HG03342 (cell line): Measurements from ENCODE around the gene SLC7A7.
"Not testable (repeated sequence)": the region's sequence is repeated elsewhere in the genome, so short reads cannot be mapped to it uniquely, and the experiment has no call there.

Experiments
- ATAC-seq: cut with Tn5 transposase; IDR thresholded peaks from one replicate; pipeline ENCODE4 v1.9.1; 2021; ENCODE audit warnings: mild to moderate bottlenecking, moderate library complexity; ENCODE audit not compliant: unreplicated experiment

SLC7A7 gene

GRCh38 chr14:22844221-22845102 lies 29.2 kb upstream of the SLC7A7 start:
- ATAC-seq: no peak

GRCh38 chr14:22843123-22843925 lies 28.1 kb upstream of the SLC7A7 start:
- no peak for ATAC-seq

- ATAC-seq: no peak
Measured at GRCh38 chr14:22842211-22843122, 27.2 kb upstream of the SLC7A7 start.

- ATAC-seq: no peak
Measured at GRCh38 chr14:22841769-22842168, 26.5 kb upstream of the SLC7A7 start.

- no peak for ATAC-seq
Measured at GRCh38 chr14:22841311-22841710, 26.1 kb upstream of the SLC7A7 start.

- ATAC-seq: no peak
Measured at GRCh38 chr14:22839159-22839779, 24.0 kb upstream of the SLC7A7 start.

- ATAC-seq: no peak
Measured at GRCh38 chr14:22838631-22839041, 23.4 kb upstream of the SLC7A7 start.

- ATAC-seq: no peak
Measured at GRCh38 chr14:22837750-22838538, 22.7 kb upstream of the SLC7A7 start.

GRCh38 chr14:22837114-22837749 lies 22.0 kb upstream of the SLC7A7 start:
- no peak for ATAC-seq

- no peak for ATAC-seq
Measured at GRCh38 chr14:22836301-22837113, 21.3 kb upstream of the SLC7A7 start, which contains the start of gene MMP14. Gene MMP14 (plus strand): TSS chr14:22836585. CDS start chr14:22836818, 233 bp downstream.

GRCh38 chr14:22835505-22835904 lies 20.3 kb upstream of the SLC7A7 start:
- ATAC-seq: no peak

- no peak for ATAC-seq
Measured at GRCh38 chr14:22830443-22831010, 15.3 kb upstream of the SLC7A7 start.

- ATAC-seq: peak; percentile 87
Measured at GRCh38 chr14:22829661-22830442, 14.6 kb upstream of the SLC7A7 start, which contains the start of gene MRPL52. Gene MRPL52 (plus strand): TSS chr14:22829887. CDS start chr14:22829913, 26 bp downstream.

GRCh38 chr14:22829076-22829660 lies 13.9 kb upstream of the SLC7A7 start:
- not testable (repeated sequence) for ATAC-seq

GRCh38 chr14:22824711-22825359 lies 9.6 kb upstream of the SLC7A7 start:
- no peak for ATAC-seq

- peak; percentile 36 for ATAC-seq
Measured at GRCh38 chr14:22822571-22823098, 7.4 kb upstream of the SLC7A7 start.
